ENCODE results near the gene SLC45A1.

DNA sequence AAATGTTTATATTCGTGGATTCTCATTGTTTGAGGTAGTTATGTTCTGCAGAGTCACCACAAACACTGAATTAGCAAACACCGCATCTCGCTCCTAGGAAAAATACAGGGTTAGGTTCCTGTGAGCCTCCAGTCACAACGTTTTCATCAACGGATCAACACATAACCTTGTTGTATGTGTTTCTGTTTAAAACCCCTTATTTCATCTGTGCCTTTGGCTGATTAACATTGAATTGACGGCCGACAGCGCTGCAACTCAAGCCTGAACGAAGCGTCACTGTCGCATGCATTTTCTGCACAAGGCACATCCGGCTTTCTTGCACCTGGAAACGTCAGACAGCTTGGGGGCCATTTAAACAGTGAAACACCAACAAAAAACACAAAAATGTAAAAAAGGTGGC is 8.4 kb downstream of the SLC45A1 start:
- TF ChIP-seq, protein P1, sequence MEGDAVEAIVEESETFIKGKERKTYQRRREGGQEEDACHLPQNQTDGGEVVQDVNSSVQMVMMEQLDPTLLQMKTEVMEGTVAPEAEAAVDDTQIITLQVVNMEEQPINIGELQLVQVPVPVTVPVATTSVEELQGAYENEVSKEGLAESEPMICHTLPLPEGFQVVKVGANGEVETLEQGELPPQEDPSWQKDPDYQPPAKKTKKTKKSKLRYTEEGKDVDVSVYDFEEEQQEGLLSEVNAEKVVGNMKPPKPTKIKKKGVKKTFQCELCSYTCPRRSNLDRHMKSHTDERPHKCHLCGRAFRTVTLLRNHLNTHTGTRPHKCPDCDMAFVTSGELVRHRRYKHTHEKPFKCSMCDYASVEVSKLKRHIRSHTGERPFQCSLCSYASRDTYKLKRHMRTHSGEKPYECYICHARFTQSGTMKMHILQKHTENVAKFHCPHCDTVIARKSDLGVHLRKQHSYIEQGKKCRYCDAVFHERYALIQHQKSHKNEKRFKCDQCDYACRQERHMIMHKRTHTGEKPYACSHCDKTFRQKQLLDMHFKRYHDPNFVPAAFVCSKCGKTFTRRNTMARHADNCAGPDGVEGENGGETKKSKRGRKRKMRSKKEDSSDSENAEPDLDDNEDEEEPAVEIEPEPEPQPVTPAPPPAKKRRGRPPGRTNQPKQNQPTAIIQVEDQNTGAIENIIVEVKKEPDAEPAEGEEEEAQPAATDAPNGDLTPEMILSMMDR (IDR thresholded peaks at IDR 0.05) = no peak
- no peak for TF ChIP-seq POLR2A (IDR thresholded peaks at IDR 0.05)
